DMS53 treated with DMSO at 0.1 percent for 48 hours (cell line): Measurements from ENCODE around the gene RHBDD1.

ENCODE experiments used
- DNase-seq: peaks from one replicate; lab custom pipeline; 2025; ENCODE audit not compliant: unreplicated experiment; lab: John Stamatoyannopoulos, UW

RHBDD1 gene

DNA sequence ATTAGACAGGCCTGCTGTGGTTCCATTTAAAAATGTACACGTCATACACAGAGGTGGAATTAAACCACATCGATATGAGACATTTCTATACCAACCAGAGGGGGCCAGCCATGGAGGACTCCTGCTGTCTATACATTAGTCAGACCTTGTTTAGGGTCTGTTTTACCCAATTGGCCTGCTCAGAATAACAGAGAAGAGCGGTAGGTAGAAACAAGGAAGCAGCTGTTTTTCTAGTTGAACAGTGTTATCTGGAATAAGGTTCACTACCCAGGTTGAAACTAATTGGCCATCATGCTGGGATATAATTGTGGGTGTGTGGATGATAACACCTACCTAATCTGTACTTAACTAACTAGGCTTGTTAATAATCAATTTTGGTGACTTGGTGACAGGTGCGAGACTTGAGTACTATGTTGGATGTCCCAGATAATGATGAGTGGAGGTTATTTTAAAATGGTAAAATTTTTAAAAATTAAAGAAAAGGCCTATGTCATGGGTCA, 47.5 kb downstream of the RHBDD1 start:
- DNase-seq = no peak

DNA sequence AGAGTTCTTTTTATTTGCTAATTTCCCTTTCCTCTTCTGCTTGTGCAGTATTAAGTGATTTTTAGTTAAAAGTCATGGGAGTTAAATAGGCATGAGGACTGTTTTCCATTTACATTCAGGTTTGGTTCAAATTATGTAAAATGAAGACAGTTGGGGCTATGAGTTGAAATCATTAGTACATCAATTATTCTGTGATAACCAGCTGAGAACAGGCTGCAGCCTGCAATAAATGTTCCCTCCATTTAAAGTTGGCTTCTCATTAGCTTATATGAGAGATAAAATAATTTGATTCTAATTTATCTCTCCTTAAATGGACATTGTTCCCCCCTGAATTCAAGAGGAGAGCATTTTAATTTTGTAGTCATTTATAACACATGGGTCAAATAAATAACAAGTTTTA, 48.3 kb downstream of the RHBDD1 start:
- no peak for DNase-seq

GRCh38 chr2:226885769-226886435, 50.0 kb downstream of the RHBDD1 start:
- no peak for DNase-seq

GRCh38 chr2:226887940-226888339, 52.1 kb downstream of the RHBDD1 start:
- no peak for DNase-seq

DNA sequence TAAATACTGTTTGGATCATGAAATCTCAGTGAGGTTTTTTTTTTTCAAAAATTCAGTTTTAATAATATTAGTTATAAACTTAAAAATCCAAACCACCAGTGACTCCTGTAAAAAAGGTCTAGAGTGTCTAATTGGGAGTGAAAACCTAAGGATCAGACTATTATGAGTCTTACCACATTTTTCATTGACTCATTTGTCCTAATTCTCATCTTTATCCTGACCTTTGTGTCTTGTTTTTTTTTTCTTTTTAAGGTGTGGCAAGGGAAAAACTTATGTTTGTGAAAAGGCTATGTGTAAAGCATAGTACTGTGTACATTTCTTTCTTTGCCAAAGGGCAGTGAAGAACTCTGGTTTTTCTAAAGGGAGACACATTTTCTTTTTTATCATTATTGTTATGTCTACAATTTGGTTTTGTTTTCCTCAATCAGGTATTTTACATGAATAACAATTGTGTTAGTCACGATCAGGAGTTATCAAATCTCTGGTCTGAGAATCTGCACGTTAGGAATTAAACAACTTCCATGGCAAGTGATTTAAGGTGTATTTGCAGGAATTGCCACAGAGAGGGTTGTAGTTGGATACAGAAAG, 52.6 kb downstream of the RHBDD1 start:
- DNase-seq = no peak

DNA sequence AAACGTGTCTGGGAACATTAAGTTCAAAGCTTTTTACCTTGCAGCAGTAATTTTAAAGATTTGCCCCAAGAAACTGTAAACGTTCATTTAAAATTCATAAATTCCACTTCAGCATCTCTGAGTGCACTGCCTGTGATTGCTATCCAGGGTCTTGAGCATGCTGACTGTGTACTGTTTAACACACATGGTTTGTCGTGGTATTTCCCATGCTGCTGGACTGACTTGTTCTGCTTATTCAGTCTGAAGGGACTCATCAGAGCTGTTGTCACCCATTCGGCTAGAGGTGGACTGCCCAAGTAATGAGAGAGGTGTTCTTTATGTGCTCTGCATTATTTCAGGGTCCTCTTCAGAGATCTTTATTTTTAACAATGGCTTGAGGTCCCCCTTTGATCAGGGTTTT, 53.1 kb downstream of the RHBDD1 start:
- DNase-seq = no peak

DNA sequence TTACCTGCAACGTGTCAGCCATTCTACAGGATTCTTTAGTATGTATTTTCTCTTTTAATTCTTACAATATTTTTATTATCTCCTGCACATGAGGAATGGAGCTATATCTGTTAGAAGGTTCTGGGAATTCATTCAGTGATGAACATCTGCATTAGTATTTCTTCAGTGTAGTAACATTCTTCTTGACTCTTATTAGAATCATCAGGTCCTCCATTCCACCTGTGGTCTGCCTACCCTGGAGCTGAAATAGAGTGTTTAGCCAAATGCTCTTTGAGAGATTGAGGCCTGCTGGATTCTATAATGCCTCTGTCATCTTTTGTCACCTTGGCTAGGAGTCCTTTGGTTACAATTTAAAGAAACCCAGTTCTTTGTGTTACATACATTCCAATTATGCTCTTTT, 54.4 kb downstream of the RHBDD1 start:
- no peak for DNase-seq

DNA sequence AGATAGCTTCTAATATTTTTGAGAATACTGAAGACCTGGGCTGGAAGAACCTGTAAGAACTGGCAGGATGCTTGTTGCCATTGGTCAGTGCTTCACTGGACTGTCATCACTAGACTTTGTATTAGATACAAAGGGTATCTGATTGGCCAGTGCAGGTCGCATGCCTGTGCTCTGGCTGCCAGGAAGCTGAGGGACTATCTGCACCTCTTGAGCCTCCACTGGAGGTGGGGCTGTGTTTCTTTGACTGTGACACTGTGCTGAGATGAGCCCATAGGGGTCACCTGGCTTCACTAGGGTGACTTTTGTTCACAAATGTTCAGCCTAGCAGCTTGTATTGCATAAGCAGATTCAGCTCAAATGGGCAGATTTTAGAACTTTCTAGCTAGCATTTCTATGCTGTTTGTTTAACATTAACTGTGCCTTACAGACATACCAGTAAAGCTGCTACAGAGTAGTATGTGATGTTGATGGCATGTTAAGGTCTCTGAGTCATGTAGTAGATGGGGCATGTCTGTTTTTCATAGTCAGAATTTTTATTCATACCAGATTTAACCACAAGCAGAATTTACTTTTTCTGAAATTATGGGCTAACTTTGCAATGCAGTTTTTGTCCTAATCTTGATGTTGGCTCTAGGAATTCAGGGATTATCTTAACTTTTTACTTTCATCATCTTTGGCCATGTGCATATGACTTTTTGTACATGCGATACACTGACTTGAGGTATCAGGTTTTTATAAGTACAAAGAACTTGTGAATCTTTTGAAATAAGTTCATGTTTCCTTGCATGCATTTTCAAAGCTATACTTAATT, 56.1 kb downstream of the RHBDD1 start:
- no peak for DNase-seq

DNA sequence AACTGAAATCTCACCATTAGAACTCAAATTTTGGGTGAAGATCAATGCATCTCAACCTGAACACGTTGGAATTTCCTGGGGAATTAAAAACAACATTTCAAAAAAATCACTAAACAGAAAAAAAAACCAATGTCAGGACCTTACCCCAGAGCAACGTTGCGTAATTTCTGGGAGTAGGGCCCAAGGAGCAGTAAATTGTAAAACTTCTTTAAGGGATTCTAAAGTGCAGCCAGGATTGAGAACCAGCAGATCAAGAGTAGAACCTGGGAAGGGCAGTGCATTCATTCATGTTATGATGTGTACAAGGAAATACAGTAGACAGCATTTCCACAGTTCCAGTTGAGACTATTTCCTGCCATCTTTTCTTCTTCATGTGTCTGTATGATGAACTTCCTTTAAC, 56.9 kb downstream of the RHBDD1 start:
- no peak for DNase-seq

GRCh38 chr2:226893216-226893615, 57.4 kb downstream of the RHBDD1 start:
- no peak for DNase-seq

DNA sequence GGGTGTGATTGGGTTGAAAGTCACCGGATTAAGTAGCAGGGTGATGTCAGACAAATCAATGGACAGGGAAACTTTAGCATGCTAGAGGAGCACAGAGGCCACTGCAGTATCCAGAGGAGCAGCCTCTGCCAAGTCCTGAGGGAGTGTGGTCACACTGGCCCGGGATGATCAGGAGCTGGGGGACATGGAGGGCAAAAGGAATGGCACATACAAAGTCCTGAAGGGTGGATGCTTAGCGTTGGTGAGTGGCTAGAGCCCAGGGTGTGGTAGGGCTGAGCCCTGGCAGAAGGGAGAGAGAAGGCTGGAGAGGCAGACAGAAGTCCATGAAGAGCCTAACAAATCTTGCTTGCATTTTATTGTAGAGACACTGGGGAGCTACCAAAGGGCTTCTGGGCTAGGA, 58.9 kb downstream of the RHBDD1 start:
- DNase-seq = no peak

- no peak for DNase-seq
These were observed 59.7 kb downstream of the RHBDD1 start for GRCh38 chr2:226895579-226895978.

- DNase-seq = no peak
These were observed 62.3 kb downstream of the RHBDD1 start for GRCh38 chr2:226898121-226898520.

DNA sequence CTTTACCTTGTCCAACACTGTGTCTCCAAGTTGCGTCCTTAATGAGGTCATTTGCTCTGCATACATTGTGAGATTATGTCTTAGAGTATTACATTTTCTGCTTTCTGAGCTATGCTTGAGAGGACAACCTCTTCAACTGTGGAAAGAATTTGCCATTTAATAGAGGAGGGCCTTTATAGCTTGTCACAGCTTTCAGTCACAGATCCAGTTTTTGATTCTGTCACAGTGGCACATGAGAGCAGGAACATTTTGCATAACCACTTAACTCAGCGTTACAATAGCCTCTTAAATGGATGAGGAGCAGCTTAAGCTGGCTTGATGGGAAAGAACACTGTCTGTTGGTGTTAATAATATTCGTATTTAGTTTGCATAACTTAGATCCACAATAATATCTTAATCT, 63.0 kb downstream of the RHBDD1 start:
- DNase-seq = no peak

DNA sequence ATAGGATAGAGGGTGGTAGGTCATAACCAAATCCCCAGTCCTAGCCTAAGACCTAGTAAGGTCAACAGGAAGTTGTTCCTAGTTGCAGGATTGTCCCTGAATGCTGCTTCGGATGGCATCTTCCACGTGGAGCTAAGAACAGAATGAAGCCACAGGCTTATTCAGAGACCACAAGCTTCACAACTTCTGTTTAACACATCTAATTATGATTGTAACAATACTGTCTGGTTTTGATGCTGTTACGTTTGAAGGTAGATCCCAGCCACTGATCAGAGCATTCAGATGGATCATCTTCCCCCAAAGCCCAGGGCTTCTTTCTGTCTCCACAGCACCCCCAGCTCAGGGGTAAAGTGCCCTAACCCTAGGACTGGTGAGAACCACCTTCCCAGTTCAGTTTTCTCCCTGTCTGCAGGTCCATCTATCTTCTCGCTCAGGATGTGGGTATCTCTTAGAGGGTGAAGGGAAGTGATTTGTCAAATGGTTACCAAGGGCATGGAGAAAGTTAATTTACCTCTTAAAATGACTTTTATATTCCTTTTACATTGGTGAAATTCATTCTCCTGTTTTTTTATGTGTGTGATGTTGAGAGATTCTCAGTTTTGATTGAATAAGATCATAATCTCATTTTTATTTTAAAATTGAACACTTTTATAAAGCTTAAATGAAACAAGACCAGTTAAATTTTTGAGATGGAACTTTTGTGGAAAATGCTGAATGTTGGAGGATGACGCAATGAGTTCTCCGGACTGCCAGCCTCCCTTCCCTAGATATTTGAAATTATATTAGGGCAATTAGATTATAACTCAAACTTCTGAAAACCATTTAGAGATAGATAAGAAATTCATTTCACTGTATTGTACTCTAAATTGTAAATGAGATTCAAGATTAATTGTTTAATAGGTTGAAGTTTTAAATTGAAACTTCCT, 66.5 kb downstream of the RHBDD1 start:
- DNase-seq = no peak

DNA sequence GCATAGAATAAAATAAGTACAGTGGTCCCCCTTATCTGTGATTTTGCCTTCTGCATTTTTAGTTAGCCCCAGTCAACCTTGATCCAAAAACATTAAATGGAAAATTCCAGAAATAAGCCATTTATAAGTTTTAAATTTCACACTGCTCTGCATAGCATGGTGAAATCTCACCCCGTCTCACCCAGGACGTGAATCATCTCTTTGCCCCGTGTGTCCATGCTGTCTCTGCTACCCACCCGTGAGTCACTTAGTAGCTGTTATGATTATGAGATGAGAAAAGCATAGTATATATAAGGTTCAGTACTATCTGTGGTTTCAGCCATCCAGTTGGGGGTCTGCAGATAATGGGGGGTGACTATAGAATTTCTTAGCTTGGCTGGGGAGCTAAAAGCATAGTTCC, 67.3 kb downstream of the RHBDD1 start:
- no peak for DNase-seq

DNA sequence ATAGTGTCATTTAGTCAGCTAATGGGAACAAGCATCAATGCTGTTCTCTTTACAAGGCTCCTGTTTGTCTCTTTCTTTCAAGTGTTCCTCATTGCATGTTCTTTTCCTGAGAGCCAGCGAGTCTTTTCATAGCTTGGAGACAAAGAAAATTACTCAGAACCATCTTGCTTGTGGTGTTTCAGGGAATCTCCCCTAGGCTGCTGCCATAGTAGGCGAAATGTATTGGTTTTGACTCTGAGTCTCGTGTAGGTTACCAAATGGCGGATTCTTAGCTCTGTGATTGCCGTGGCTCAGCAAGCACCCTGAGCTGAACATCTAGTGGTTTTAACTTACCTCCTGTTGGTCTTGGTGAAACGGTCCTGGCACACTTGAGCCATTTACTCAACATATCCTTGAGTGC, 68.7 kb downstream of the RHBDD1 start:
- DNase-seq = no peak

GRCh38 chr2:226905718-226906117, 69.9 kb downstream of the RHBDD1 start:
- DNase-seq = no peak

DNA sequence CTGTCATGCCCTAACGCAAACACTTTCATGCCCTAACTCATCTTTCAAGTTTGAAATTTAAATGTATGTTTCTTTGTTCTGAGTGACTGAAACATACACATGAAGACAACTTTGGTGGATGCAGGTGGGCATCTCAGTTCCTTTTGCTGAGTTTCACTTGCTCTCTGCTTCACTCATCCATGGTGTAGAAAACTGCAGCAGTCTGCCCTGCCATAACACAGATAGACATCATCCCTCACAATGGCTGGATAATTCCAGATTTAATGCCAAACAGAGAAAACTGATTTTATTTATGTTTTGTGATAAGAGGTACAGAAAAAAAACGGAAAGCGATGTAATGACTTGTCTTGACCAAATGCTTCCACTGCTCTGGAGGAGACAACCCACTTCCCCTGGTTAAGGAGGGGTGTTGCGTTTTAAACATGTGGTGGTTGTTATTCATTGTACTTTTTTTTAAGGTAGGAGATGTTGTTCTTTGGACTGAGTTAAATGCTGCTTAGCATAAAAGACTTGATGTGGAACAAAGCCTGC, 70.4 kb downstream of the RHBDD1 start:
- no peak for DNase-seq

DNA sequence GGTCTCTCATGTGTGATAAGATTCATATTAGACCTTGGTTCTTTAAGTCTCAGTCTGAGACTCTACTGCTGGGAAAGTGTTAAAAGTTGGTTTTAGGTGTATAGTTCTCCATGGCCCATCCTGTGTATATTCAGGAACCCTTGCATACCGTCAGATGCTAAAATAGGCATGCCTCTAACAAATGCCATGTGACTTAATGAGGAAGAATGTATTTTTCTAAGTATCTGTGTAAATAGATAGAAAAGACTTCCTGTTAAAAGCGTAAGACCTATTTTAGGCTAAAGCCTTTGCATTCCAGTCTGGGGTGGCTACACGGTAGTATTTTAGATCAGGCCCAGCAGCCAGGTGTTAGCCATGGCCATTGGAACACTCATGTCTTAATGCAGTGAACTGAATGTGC, 73.3 kb downstream of the RHBDD1 start:
- DNase-seq = no peak

- no peak for DNase-seq
These were observed 74.0 kb downstream of the RHBDD1 start for GRCh38 chr2:226909836-226910235.
